ENCODE measurements around the gene SUPT5H.
A peak's percentile ranks its signal among the peaks of the same experiment; 100 is the strongest.

SUPT5H gene

GRCh38 chr19:39411081-39411831, 34.1 kb upstream of the SUPT5H start:
- TF ChIP-seq EZH2 (IDR thresholded peaks at IDR 0.05; ENCODE audit: borderline replicate concordance, low read depth, low read length, severe bottlenecking) = no peak
- no peak for TF ChIP-seq CTCF (IDR thresholded peaks at IDR 0.05; ENCODE audit: borderline replicate concordance, extremely low read depth, low read length, poor library complexity, severe bottlenecking)
- Histone ChIP-seq H4K20me1 (ENCODE audit: insufficient read depth, low read length) (peaks cover 27% of the 10 kb centered on the region), H3K27me3 (ENCODE audit: insufficient read depth, low read length, poor library complexity) (no peaks in the 10 kb centered on the region), H3K79me2 (ENCODE audit: insufficient read depth, low read length) (peaks cover 53% of the 10 kb centered on the region), H2AFZ (ENCODE audit: low read depth, low read length) (no peak overlapping the region; the same call in 1 of the 2 replicates), H3K9ac (ENCODE audit: low read depth, low read length) (peak overlapping the region; percentile 67), H3K27ac (ENCODE audit: low read length) (peak overlapping the region; percentile 75), H3K4me2 (ENCODE audit: insufficient read depth, low read length) (peak overlapping the region; percentile 63), H3K4me3 (ENCODE audit: low read depth in 1 of 2, low read length in 2 of 2) (peak overlapping the region in 1 of 2 experiments; percentile 57; a peak in 2 of 4 replicates), H3K9me3 (ENCODE audit: insufficient read depth, low read length, severe bottlenecking) (no peaks in the 10 kb centered on the region), H3K4me1 (ENCODE audit: insufficient read depth, low read length) (peaks cover 72% of the 10 kb centered on the region), H3K36me3 (ENCODE audit: insufficient read depth, low read length) (peaks cover 33% of the 10 kb centered on the region)
- ATAC-seq (ENCODE audit: insufficient read depth, low read depth) (no peak), DNase-seq (no peak)

GRCh38 chr19:39411832-39412099, 33.6 kb upstream of the SUPT5H start:
- TF ChIP-seq EZH2 (IDR thresholded peaks at IDR 0.05; ENCODE audit: borderline replicate concordance, low read depth, low read length, severe bottlenecking) (no peak), CTCF (IDR thresholded peaks at IDR 0.05; ENCODE audit: borderline replicate concordance, extremely low read depth, low read length, poor library complexity, severe bottlenecking) (peak; percentile 99)
- Histone ChIP-seq H3K4me1 (ENCODE audit: insufficient read depth, low read length) (peaks cover 70% of the 10 kb centered on the region), H3K4me3 (ENCODE audit: low read depth in 1 of 2, low read length in 2 of 2) (peak overlapping the region in 1 of 2 experiments; percentile 57; a peak in 2 of 4 replicates), H3K9me3 (ENCODE audit: insufficient read depth, low read length, severe bottlenecking) (no peaks in the 10 kb centered on the region), H3K4me2 (ENCODE audit: insufficient read depth, low read length) (peak overlapping the region; percentile 63), H2AFZ (ENCODE audit: low read depth, low read length) (no peak overlapping the region; the same call in 1 of the 2 replicates), H3K79me2 (ENCODE audit: insufficient read depth, low read length) (peaks cover 53% of the 10 kb centered on the region), H4K20me1 (ENCODE audit: insufficient read depth, low read length) (peaks cover 30% of the 10 kb centered on the region), H3K27ac (ENCODE audit: low read length) (peak overlapping the region; percentile 75), H3K27me3 (ENCODE audit: insufficient read depth, low read length, poor library complexity) (no peaks in the 10 kb centered on the region), H3K36me3 (ENCODE audit: insufficient read depth, low read length) (peaks cover 38% of the 10 kb centered on the region), H3K9ac (ENCODE audit: low read depth, low read length) (peak overlapping the region; percentile 67)
- ATAC-seq (ENCODE audit: insufficient read depth, low read depth) = peak; percentile 50
- peak; percentile 90 for DNase-seq

DNA sequence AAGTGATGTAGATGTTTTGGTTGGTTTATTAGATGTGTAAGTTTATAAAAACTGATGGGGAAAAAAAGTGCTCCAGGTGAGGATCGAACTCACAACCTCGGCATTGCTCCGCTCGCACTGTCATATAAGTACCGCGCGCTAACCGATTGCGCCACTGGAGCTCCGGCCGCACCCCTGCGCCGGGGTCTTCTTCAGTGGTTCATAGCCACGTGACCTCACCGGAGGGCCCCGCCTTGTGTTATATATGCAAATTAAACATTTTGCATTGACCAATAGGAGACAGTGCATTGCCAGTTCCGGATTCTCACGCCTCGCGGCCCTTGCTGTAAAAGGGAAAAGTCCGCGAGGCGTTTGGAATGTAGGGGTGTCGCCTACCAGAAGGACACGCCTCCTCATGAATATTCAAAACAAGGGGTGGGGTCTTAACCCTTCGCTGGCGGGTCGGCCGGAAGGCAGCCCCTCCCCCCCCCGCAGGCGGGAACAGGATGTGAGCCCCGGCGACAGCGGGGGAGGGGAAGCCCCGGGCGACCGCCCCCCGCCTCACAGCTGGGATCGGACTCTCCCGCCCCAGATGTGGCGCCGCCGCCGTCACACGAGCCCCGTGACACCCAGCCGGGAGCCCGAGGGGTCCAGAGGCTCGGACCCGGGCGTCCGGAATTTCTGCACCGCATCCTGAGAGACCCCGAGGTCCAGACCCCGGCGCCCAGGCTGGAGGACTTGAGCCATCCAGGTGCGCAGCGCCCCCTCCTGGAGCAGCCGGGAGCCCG, 33.1 kb upstream of the SUPT5H start, which contains the start of gene PLEKHG2:
PLEKHG2 (plus strand) TSS at position 570 of the 767 bp plus-strand sequence. CDS start 1,418 bp downstream, outside the sequence.
- peak within 1 kb of the TSS; percentile 69 to 96 for H3K4me3 ChIP-seq (ENCODE audit: low read depth in 1 of 2, low read length in 2 of 2)
- H3K27me3 ChIP-seq (ENCODE audit: insufficient read depth, low read length, poor library complexity) = no peaks in the 10 kb centered on the region
- peaks cover 42% of the 10 kb centered on the region for H3K36me3 ChIP-seq (ENCODE audit: insufficient read depth, low read length)
- peak within 1 kb of the TSS; percentile 86 for H3K27ac ChIP-seq (ENCODE audit: low read length)
- H3K4me2 ChIP-seq (ENCODE audit: insufficient read depth, low read length) = peak within 1 kb of the TSS; percentile 66
- H4K20me1 ChIP-seq (ENCODE audit: insufficient read depth, low read length) = peaks cover 31% of the 10 kb centered on the region
- H3K9me3 ChIP-seq (ENCODE audit: insufficient read depth, low read length, severe bottlenecking) = no peaks in the 10 kb centered on the region
- peak within 1 kb of the TSS; percentile 88 for H3K9ac ChIP-seq (ENCODE audit: low read depth, low read length)
- H3K79me2 ChIP-seq (ENCODE audit: insufficient read depth, low read length) = peaks cover 48% of the 10 kb centered on the region
- DNase-seq (peak; percentile 99), ATAC-seq (ENCODE audit: insufficient read depth, low read depth) (peak; percentile 80)
- TF ChIP-seq EZH2 (IDR thresholded peaks at IDR 0.05; ENCODE audit: borderline replicate concordance, low read depth, low read length, severe bottlenecking) = no peak
- TF ChIP-seq CTCF (IDR thresholded peaks at IDR 0.05; ENCODE audit: borderline replicate concordance, extremely low read depth, low read length, poor library complexity, severe bottlenecking) = peak; percentile 90
- H3K4me1 ChIP-seq (ENCODE audit: insufficient read depth, low read length) = peaks cover 65% of the 10 kb centered on the region
- H2AFZ ChIP-seq (ENCODE audit: low read depth, low read length) = peak within 1 kb of the TSS; percentile 59
